Type B pancreatic cell (in vitro differentiated cells): ENCODE measurements around the gene KCTD19. TPM values are rescaled to one million over a fixed set of nuclear protein-coding genes. Genes with fewer than 3 reads are reported as not detected.
A peak's percentile ranks its signal among the peaks of the same experiment; 100 is the strongest.

Source experiments
- DNase-seq: peaks from one replicate; pipeline ENCODE4 v3.0.0; 2021; ENCODE audit warnings: mixed read lengths; ENCODE audit not compliant: unreplicated experiment; ENCODE audit errors: extremely low spot score
- H3K27ac Mint-ChIP-seq: 2 replicates; pipeline ENCODE4 v1.8.0; 2021; ENCODE audit warnings: mild to moderate bottlenecking, mixed read lengths
- H3K27me3 Mint-ChIP-seq: 2 replicates; pipeline ENCODE4 v1.8.0; 2021; ENCODE audit warnings: mixed read lengths
- H3K36me3 Mint-ChIP-seq: 2 replicates; pipeline ENCODE4 v1.8.0; 2021; ENCODE audit warnings: mixed read lengths
- H3K4me1 Mint-ChIP-seq: one replicate; pipeline ENCODE4 v1.8.0; 2021; ENCODE audit warnings: mixed read lengths; ENCODE audit not compliant: unreplicated experiment
- H3K4me3 Mint-ChIP-seq: 2 replicates; pipeline ENCODE4 v1.8.0; 2021; ENCODE audit warnings: mild to moderate bottlenecking, mixed read lengths
- H3K9me3 Mint-ChIP-seq: 2 replicates; pipeline ENCODE4 v1.8.0; 2021; ENCODE audit warnings: mixed read lengths
- total RNA-seq: library from RNA; stranded (reverse); gene quantifications from 2 replicates; pipeline ENCODE4 v1.2.1, GENCODE V29; 2021; ENCODE audit warnings: low replicate concordance
- TF ChIP-seq, protein P1 (sequence below): fragments of 200-600 bp; sonication (generic); conservative IDR thresholded peaks from 2 replicates; pipeline ENCODE4 v1.5.0; 2021; ENCODE audit warnings: antibody characterized with exemption, mild to moderate bottlenecking

KCTD19 gene
- total RNA-seq, 1 donor from 2014 or later: 0.56 TPM

GRCh38 chr16:67312719-67313118 lies 13.8 kb downstream of the KCTD19 start:
- Mint-ChIP-seq H3K4me1 (peaks cover 13% of the 10 kb centered on the region), H3K36me3 (no peaks in the 10 kb centered on the region), H3K9me3 (no peaks in the 10 kb centered on the region), H3K27ac (peak overlapping the region; percentile 65), H3K27me3 (no peaks in the 10 kb centered on the region), H3K4me3 (no peak overlapping the region)
- no peak for DNase-seq
- TF ChIP-seq, protein P1, sequence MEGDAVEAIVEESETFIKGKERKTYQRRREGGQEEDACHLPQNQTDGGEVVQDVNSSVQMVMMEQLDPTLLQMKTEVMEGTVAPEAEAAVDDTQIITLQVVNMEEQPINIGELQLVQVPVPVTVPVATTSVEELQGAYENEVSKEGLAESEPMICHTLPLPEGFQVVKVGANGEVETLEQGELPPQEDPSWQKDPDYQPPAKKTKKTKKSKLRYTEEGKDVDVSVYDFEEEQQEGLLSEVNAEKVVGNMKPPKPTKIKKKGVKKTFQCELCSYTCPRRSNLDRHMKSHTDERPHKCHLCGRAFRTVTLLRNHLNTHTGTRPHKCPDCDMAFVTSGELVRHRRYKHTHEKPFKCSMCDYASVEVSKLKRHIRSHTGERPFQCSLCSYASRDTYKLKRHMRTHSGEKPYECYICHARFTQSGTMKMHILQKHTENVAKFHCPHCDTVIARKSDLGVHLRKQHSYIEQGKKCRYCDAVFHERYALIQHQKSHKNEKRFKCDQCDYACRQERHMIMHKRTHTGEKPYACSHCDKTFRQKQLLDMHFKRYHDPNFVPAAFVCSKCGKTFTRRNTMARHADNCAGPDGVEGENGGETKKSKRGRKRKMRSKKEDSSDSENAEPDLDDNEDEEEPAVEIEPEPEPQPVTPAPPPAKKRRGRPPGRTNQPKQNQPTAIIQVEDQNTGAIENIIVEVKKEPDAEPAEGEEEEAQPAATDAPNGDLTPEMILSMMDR: no peak

- TF ChIP-seq, protein P1: no peak
- Mint-ChIP-seq H3K4me1 (peaks cover 13% of the 10 kb centered on the region), H3K36me3 (no peaks in the 10 kb centered on the region), H3K9me3 (no peaks in the 10 kb centered on the region), H3K27ac (peak overlapping the region; percentile 65), H3K4me3 (no peak overlapping the region), H3K27me3 (no peaks in the 10 kb centered on the region)
- DNase-seq: no peak
Observed at GRCh38 chr16:67311607-67312488, 14.7 kb downstream of the KCTD19 start.

- peaks cover 13% of the 10 kb centered on the region for H3K4me1 Mint-ChIP-seq
- H3K36me3 Mint-ChIP-seq: no peaks in the 10 kb centered on the region
- H3K4me3 Mint-ChIP-seq: no peak overlapping the region
- peaks cover 3% of the 10 kb centered on the region for H3K27me3 Mint-ChIP-seq
- TF ChIP-seq, protein P1: no peak
- no peaks in the 10 kb centered on the region for H3K9me3 Mint-ChIP-seq
- no peak for DNase-seq
- no peak overlapping the region for H3K27ac Mint-ChIP-seq
Observed at GRCh38 chr16:67310561-67310960, 16.0 kb downstream of the KCTD19 start.

GRCh38 chr16:67305216-67306071 lies 21.1 kb downstream of the KCTD19 start:
- TF ChIP-seq, protein P1: no peak
- Mint-ChIP-seq H3K4me3 (no peak overlapping the region), H3K9me3 (no peaks in the 10 kb centered on the region), H3K27me3 (peaks cover 8% of the 10 kb centered on the region), H3K36me3 (no peaks in the 10 kb centered on the region), H3K4me1 (peaks cover 14% of the 10 kb centered on the region), H3K27ac (no peak overlapping the region)
- no peak for DNase-seq

DNA sequence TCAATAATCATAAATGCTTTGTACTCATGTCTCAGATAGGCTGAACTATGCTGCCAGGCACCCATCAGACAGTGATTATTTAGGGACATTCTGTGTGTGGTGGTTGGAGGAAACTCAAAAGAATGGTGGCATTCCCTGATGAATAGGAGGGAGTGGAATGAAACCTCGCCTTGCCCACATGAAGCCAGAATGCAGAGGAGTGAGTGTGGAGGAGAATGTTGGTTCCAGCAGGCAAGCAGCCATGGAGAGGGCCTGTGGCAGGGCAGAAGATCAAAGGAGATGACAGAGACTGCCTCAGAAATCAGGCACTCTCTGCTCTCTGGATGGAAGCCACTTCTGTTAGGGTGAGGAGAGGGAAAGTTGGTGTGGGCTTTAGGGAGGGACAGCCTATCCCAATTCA lies 22.5 kb downstream of the KCTD19 start:
- Mint-ChIP-seq H3K27me3 (peaks cover 8% of the 10 kb centered on the region), H3K4me3 (no peak overlapping the region), H3K9me3 (no peaks in the 10 kb centered on the region), H3K4me1 (peaks cover 14% of the 10 kb centered on the region), H3K36me3 (no peaks in the 10 kb centered on the region), H3K27ac (peak overlapping the region; percentile 26)
- TF ChIP-seq, protein P1: no peak
- DNase-seq: no peak
